HFF-Myc (cell line): Measurements from ENCODE around the gene GNAO1.

ENCODE experiments used
- DNase-seq: peaks from one replicate; pipeline ENCODE4 v3.0.0-alpha.2; 2011; ENCODE audit warnings: low read depth; ENCODE audit errors: extremely low read depth
- H3K4me3 ChIP-seq: replicated peaks from 2 replicates; pipeline ENCODE4 v1.5.1; 2011; ENCODE audit warnings: low read depth, mild to moderate bottlenecking, control low read depth, low read length
- TF ChIP-seq, protein P1 (sequence below): IDR thresholded peaks from 2 replicates; pipeline ENCODE4 v1.5.1; 2012; ENCODE audit warnings: mild to moderate bottlenecking, low read depth, low read length, control low read depth; ENCODE audit errors: missing control alignments

GNAO1 gene

GRCh38 chr16:56281249-56281805, 90.0 kb downstream of the GNAO1 start:
- DNase-seq = no peak
- TF ChIP-seq, protein P1, sequence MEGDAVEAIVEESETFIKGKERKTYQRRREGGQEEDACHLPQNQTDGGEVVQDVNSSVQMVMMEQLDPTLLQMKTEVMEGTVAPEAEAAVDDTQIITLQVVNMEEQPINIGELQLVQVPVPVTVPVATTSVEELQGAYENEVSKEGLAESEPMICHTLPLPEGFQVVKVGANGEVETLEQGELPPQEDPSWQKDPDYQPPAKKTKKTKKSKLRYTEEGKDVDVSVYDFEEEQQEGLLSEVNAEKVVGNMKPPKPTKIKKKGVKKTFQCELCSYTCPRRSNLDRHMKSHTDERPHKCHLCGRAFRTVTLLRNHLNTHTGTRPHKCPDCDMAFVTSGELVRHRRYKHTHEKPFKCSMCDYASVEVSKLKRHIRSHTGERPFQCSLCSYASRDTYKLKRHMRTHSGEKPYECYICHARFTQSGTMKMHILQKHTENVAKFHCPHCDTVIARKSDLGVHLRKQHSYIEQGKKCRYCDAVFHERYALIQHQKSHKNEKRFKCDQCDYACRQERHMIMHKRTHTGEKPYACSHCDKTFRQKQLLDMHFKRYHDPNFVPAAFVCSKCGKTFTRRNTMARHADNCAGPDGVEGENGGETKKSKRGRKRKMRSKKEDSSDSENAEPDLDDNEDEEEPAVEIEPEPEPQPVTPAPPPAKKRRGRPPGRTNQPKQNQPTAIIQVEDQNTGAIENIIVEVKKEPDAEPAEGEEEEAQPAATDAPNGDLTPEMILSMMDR = peak; percentile 60
- no peak overlapping the region for H3K4me3 ChIP-seq

GRCh38 chr16:56282451-56282850, 91.2 kb downstream of the GNAO1 start:
- H3K4me3 ChIP-seq = no peak overlapping the region
- TF ChIP-seq, protein P1 = no peak
- no peak for DNase-seq

DNA sequence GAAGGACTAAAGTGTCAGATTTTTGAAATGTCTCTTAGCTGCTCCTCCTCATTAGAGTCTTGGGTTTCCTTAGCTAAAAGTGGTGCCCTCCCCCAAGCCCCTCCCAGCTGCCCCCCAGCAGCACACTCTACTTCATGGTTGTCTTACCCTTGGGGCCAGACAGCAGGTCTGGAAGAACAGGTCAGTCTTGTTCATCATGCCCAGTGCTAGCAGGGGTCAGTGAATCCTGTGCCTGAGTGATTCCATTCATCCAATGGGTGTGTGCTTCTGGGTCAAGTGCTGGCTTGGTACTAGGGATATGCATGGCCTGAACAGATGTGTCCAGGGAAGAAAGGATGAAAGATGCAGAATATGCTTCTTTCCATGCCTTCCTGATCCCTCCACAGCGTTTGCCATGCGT, 93.2 kb downstream of the GNAO1 start:
- H3K4me3 ChIP-seq = no peak overlapping the region
- DNase-seq = no peak

GRCh38 chr16:56286809-56287208, 95.5 kb downstream of the GNAO1 start:
- no peak overlapping the region for H3K4me3 ChIP-seq
- DNase-seq = no peak
- TF ChIP-seq, protein P1 = no peak

More for the DNA sequence above, 93.2 kb downstream of the GNAO1 start:
- TF ChIP-seq, protein P1 = no peak

- no peak for DNase-seq
- TF ChIP-seq, protein P1 = no peak
- no peak overlapping the region for H3K4me3 ChIP-seq
Observed at GRCh38 chr16:56288019-56288418, 96.7 kb downstream of the GNAO1 start.

DNA sequence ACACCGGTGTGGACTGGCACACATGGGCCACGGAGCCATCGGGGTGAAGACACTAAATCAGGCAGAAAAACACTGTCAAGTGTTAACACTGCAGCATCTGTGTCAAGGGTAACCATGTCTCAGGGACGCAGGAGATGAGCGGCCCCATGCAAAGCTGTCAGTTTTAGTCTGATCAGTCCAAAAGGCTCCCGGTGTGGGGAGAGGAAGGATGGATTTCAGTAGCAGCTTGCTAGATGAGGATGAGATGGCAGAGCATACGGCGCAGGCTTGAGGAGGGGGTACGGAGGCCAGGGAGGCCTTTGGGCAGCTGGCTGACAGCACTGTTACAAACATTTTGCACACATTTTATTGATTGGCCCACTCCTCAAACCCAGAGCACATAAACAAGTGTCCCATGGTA, 98.1 kb downstream of the GNAO1 start:
- no peak for DNase-seq
- TF ChIP-seq, protein P1 = no peak
- H3K4me3 ChIP-seq = no peak overlapping the region

DNA sequence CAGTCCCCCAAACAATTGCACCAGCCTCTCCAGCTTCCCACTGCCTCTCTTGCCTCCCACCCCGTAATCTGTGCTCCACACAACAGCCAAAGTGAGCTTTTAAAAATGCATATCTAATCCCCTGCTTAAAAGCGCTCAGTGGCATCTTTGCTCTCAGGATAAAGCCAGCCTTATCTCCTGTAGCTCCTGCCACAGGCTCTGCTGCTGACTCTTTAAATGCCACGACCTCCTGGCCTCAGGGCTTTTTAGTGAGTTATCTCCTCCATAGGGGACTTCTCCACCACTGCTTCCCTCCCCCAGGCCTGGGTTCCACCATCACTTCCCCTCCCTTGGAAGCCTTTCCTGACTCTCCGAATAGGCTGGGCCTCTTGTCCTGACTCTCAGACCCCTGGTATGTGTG, 98.6 kb downstream of the GNAO1 start:
- DNase-seq = no peak

More for the DNA sequence above, 98.6 kb downstream of the GNAO1 start:
- no peak overlapping the region for H3K4me3 ChIP-seq
- TF ChIP-seq, protein P1 = no peak
